Retinal pigment epithelial cell (primary cell): ENCODE results near the gene EYA4.
"Not testable (repeated sequence)": the region's sequence is repeated elsewhere in the genome, so short reads cannot be mapped to it uniquely, and the experiment has no call there.

Source experiments
- DNase-seq: peaks from one replicate; pipeline ENCODE4 v3.0.0-alpha.2; 2010; ENCODE audit warnings: low read depth
- H3K4me3 ChIP-seq: 2 replicates; pipeline ENCODE4 v1.5.1; 2011; ENCODE audit warnings: mild to moderate bottlenecking, low read length, control low read depth, moderate library complexity
- CTCF ChIP-seq: conservative IDR thresholded peaks from 2 replicates; pipeline ENCODE4 v1.5.1; 2011; ENCODE audit warnings: low read depth, low read length, control low read depth, inconsistent platforms

Gene EYA4

GRCh38 chr6:133392015-133392414, 150.9 kb downstream of the EYA4 start:
- no peak overlapping the region for H3K4me3 ChIP-seq
- DNase-seq, result no peak
- TF ChIP-seq CTCF, result no peak

GRCh38 chr6:133392641-133393040, 151.5 kb downstream of the EYA4 start:
- DNase-seq, result no peak
- H3K4me3 ChIP-seq, result no peak overlapping the region
- no peak for TF ChIP-seq CTCF

- no peak overlapping the region for H3K4me3 ChIP-seq
- DNase-seq, result no peak
- no peak for TF ChIP-seq CTCF
These were observed 152.7 kb downstream of the EYA4 start for GRCh38 chr6:133393891-133394290.

GRCh38 chr6:133394630-133395029, 153.5 kb downstream of the EYA4 start:
- DNase-seq, result no peak
- no peak for TF ChIP-seq CTCF
- no peak overlapping the region for H3K4me3 ChIP-seq

GRCh38 chr6:133396233-133396983, 155.3 kb downstream of the EYA4 start:
- no peak for TF ChIP-seq CTCF

GRCh38 chr6:133396984-133397348, 155.8 kb downstream of the EYA4 start:
- no peak overlapping the region for H3K4me3 ChIP-seq
- no peak for TF ChIP-seq CTCF
- DNase-seq, result peak; percentile 33

More at GRCh38 chr6:133396233-133396983, 155.3 kb downstream of the EYA4 start:
- DNase-seq, result no peak
- H3K4me3 ChIP-seq, result no peak overlapping the region

- not testable (repeated sequence) for H3K4me3 ChIP-seq, DNase-seq
These were observed 156.4 kb downstream of the EYA4 start for GRCh38 chr6:133397601-133398000.

GRCh38 chr6:133399426-133399825, 158.3 kb downstream of the EYA4 start:
- no peak for DNase-seq
- TF ChIP-seq CTCF, result no peak
- H3K4me3 ChIP-seq, result no peak overlapping the region
